AG04450 (cell line): ENCODE results near the gene PCDH19. TPM values are rescaled to one million over a fixed set of nuclear protein-coding genes. Genes with fewer than 3 reads are reported as not detected.

ENCODE experiments used
- CTCF ChIA-PET: fragments of 300-600, 350-600 bp; formaldehyde crosslinking; extraction: SDS; loops from one replicate; lab custom pipeline; 2022; ENCODE audit warnings: antibody characterized with exemption, inconsistent platforms; lab: Charles Lee
- POLR2A ChIA-PET: fragments of 350-600 bp; formaldehyde crosslinking; extraction: SDS; loops from one replicate; lab custom pipeline; 2021; ENCODE audit warnings: antibody characterized with exemption, inconsistent platforms; lab: Yijun Ruan, JAX
- DNase-seq: peaks from one replicate; pipeline ENCODE4 v3.0.0-alpha.2; 2011; ENCODE audit warnings: low read depth, low spot score
- H3K27ac ChIP-seq: one replicate; pipeline ENCODE4 v1.5.1; 2012; ENCODE audit warnings: low read depth, low read length, control low read depth
- H3K27me3 ChIP-seq: one replicate; pipeline ENCODE4 v1.6.0; 2012; ENCODE audit warnings: low read length; ENCODE audit not compliant: control insufficient read depth, insufficient read depth
- H3K4me3 ChIP-seq: 2 replicates; pipeline ENCODE4 v1.5.1; 2011; ENCODE audit warnings: mild to moderate bottlenecking, low read depth, low read length, control low read depth
- H3K9me3 ChIP-seq: 2 replicates; pipeline ENCODE4 v1.5.1; 2012; ENCODE audit warnings: low read length; ENCODE audit not compliant: control insufficient read depth, insufficient read depth
- CTCF ChIP-seq: IDR thresholded peaks from 2 replicates; pipeline ENCODE4 v1.5.1; 2011; ENCODE audit warnings: low read depth, low read length, control low read depth, inconsistent platforms
- polyA plus RNA-seq: library from polyadenylated mRNA; depleted of rRNA; stranded (reverse); fragments of >200 nt; gene quantifications from 2 replicates; pipeline ENCODE4 v1.2.3, GENCODE V29; 2011

Gene PCDH19
- polyA plus RNA-seq, 1 experiment = 0.01 TPM

- TF ChIP-seq CTCF = no peak
- Histone ChIP-seq H3K27ac (no peak overlapping the region), H3K9me3 (no peaks in the 10 kb centered on the region), H3K27me3 (no peaks in the 10 kb centered on the region), H3K4me3 (no peak overlapping the region)
- ChIA-PET CTCF (no interaction called here), POLR2A (no interaction called here)
- DNase-seq = no peak
Measured at GRCh38 chrX:100274916-100275315, 135.2 kb downstream of the PCDH19 start.

- H3K4me3 ChIP-seq = no peak overlapping the region
- no peaks in the 10 kb centered on the region for H3K27me3 ChIP-seq
- POLR2A ChIA-PET = no interaction called here
- H3K9me3 ChIP-seq = no peaks in the 10 kb centered on the region
- no peak for TF ChIP-seq CTCF
- CTCF ChIA-PET = no interaction called here
- no peak overlapping the region for H3K27ac ChIP-seq
- DNase-seq = no peak
Measured at GRCh38 chrX:100265179-100265578, 144.9 kb downstream of the PCDH19 start.

GRCh38 chrX:100264200-100264599 lies 145.9 kb downstream of the PCDH19 start:
- CTCF ChIA-PET = no interaction called here
- Histone ChIP-seq H3K27ac (no peak overlapping the region), H3K27me3 (no peaks in the 10 kb centered on the region), H3K9me3 (no peaks in the 10 kb centered on the region), H3K4me3 (no peak overlapping the region)
- no peak for TF ChIP-seq CTCF
- DNase-seq = no peak
- POLR2A ChIA-PET = no interaction called here

- ChIA-PET POLR2A (no interaction called here), CTCF (no interaction called here)
- Histone ChIP-seq H3K4me3 (no peak overlapping the region), H3K27me3 (no peaks in the 10 kb centered on the region), H3K9me3 (no peaks in the 10 kb centered on the region), H3K27ac (no peak overlapping the region)
- DNase-seq = no peak
- no peak for TF ChIP-seq CTCF
Measured at GRCh38 chrX:100263650-100264049, 146.4 kb downstream of the PCDH19 start.

- POLR2A ChIA-PET = no interaction called here
- CTCF ChIA-PET = no interaction called here
- no peak for DNase-seq
Measured at GRCh38 chrX:100248885-100249493, 161.1 kb downstream of the PCDH19 start.

More at GRCh38 chrX:100248885-100249493, 161.1 kb downstream of the PCDH19 start:
- Histone ChIP-seq H3K27ac (no peak overlapping the region), H3K9me3 (no peaks in the 10 kb centered on the region), H3K4me3 (no peak overlapping the region), H3K27me3 (no peaks in the 10 kb centered on the region)
- no peak for TF ChIP-seq CTCF
